SK-N-SH (cell line): ENCODE results near the gene COL23A1. TPM values are rescaled to one million over a fixed set of nuclear protein-coding genes. Genes with fewer than 3 reads are reported as not detected.

Experiments used
- CTCF ChIA-PET: fragments of 300-600, 350-600 bp; formaldehyde crosslinking; extraction: SDS; loops from one replicate; lab custom pipeline; 2021; lab: Yijun Ruan, JAX
- POLR2A ChIA-PET: fragments of 350-600 bp; sonication (Branson Sonifier 250); formaldehyde crosslinking; extraction: SDS; loops from one replicate; lab custom pipeline; 2020; ENCODE audit warnings: antibody characterized with exemption, inconsistent platforms; lab: Yijun Ruan, JAX
- DNase-seq: peaks from one replicate; pipeline ENCODE4 v3.0.0; 2012
- H2AFZ ChIP-seq: fragments of 200-600 bp; sonication (generic); 2 replicates; pipeline ENCODE4 v1.8.1; 2016; ENCODE audit warnings: antibody characterized with exemption, mild to moderate bottlenecking, low read depth
- H3F3A ChIP-seq: fragments of 200-600 bp; sonication (generic); replicated peaks from 2 replicates; pipeline ENCODE3; 2016; ENCODE audit warnings: antibody characterized with exemption, mild to moderate bottlenecking; ENCODE audit not compliant: insufficient read depth
- H3K27ac ChIP-seq, 2 experiments: fragments of 200-500 bp in 1 of 2; fragments of 200-600 bp in 1 of 2; sonication (Bioruptor generic) in 1 of 2; sonication (generic), shearing (Covaris generic) in 1 of 2; 2 replicates each; pipeline versions ENCODE4 v1.5.1 to v1.6.1; 2014 to 2016; ENCODE audit warnings: low read depth in 2 of 2, inconsistent platforms in 1 of 2, low read length in 1 of 2, mild to moderate bottlenecking in 1 of 2, mixed read lengths in 1 of 2
- H3K27me3 ChIP-seq: fragments of 200-600 bp; sonication (generic), shearing (Covaris generic); 2 replicates; pipeline ENCODE4 v1.6.1; 2016; ENCODE audit warnings: mixed run types; ENCODE audit not compliant: insufficient read depth
- H3K36me3 ChIP-seq, 2 experiments: fragments of 200-500 bp in 1 of 2; fragments of 200-600 bp in 1 of 2; sonication (Bioruptor generic) in 1 of 2; sonication (generic) in 1 of 2; replicated peaks in 1 of 2; 2 replicates each; pipeline versions ENCODE3 to v1.5.1; 2014 to 2016; ENCODE audit warnings: low read length in 1 of 2, mild to moderate bottlenecking in 1 of 2; ENCODE audit not compliant: insufficient read depth in 2 of 2, control insufficient read depth in 1 of 2
- H3K4me1 ChIP-seq, 2 experiments: fragments of 200-500 bp in 1 of 2; fragments of 200-600 bp in 1 of 2; sonication (Bioruptor generic) in 1 of 2; sonication (generic), shearing (Covaris generic) in 1 of 2; 2 replicates each; pipeline versions ENCODE4 v1.5.1 to v1.6.1; 2014 to 2016; ENCODE audit warnings: low read depth in 1 of 2, low read length in 1 of 2, mixed run types in 1 of 2; ENCODE audit not compliant: insufficient read depth in 2 of 2, control insufficient read depth in 1 of 2
- H3K4me2 ChIP-seq: fragments of 200-600 bp; sonication (generic), shearing (Covaris generic); 2 replicates; pipeline ENCODE4 v1.6.1; 2017; ENCODE audit warnings: mixed run types
- H3K4me3 ChIP-seq, 2 experiments: fragments of 200-500 bp in 1 of 2; fragments of 200-600 bp in 1 of 2; sonication (Bioruptor generic) in 1 of 2; sonication (generic), shearing (Covaris generic) in 1 of 2; 2 replicates each; pipeline versions ENCODE4 v1.5.1 to v1.8.1; 2014 to 2016; ENCODE audit warnings: low read depth in 2 of 2, inconsistent platforms in 1 of 2, low read length in 1 of 2, mild to moderate bottlenecking in 1 of 2, mixed read lengths in 1 of 2, moderate library complexity in 1 of 2
- H3K79me2 ChIP-seq: fragments of 200-600 bp; sonication (generic); 2 replicates; pipeline ENCODE4 v1.8.1; 2017; ENCODE audit warnings: mild to moderate bottlenecking; ENCODE audit not compliant: insufficient read depth
- H3K9ac ChIP-seq: fragments of 200-600 bp; sonication (generic); 2 replicates; pipeline ENCODE4 v1.6.1; 2017; ENCODE audit warnings: mixed run types
- H3K9me2 ChIP-seq: fragments of 200-600 bp; sonication (generic); 2 replicates; pipeline ENCODE4 v1.6.1; 2017; ENCODE audit warnings: mixed run types
- H3K9me3 ChIP-seq: fragments of 200-600 bp; sonication (generic); 2 replicates; pipeline ENCODE4 v1.6.1; 2017; ENCODE audit warnings: mixed run types, mild to moderate bottlenecking, moderate library complexity
- H4K20me1 ChIP-seq: fragments of 200-600 bp; sonication (generic); 2 replicates; pipeline ENCODE4 v1.6.1; 2017; ENCODE audit warnings: mild to moderate bottlenecking, mixed run types; ENCODE audit not compliant: insufficient read depth
- CHD2 ChIP-seq: fragments of 150-350 bp; IDR thresholded peaks from 2 replicates; pipeline ENCODE4 v1.6.1; 2018; ENCODE audit warnings: low read length; ENCODE audit not compliant: partially characterized antibody
- FOSL2 ChIP-seq: IDR thresholded peaks from 2 replicates; pipeline ENCODE4 v1.4.0; 2012; ENCODE audit warnings: low read depth, mild to moderate bottlenecking, moderate library complexity, borderline replicate concordance
- GATA2 ChIP-seq: sonication (generic); formaldehyde crosslinking; IDR thresholded peaks from 2 replicates; pipeline ENCODE4 v1.5.0; 2020; ENCODE audit warnings: mild to moderate bottlenecking, missing genetic modification reagents
- MEF2A ChIP-seq: IDR thresholded peaks from 2 replicates; pipeline ENCODE4 v1.4.0; 2012; ENCODE audit warnings: low read depth, borderline replicate concordance
- POLR2AphosphoS5 ChIP-seq: IDR thresholded peaks from 2 replicates; pipeline ENCODE4 v1.6.1; 2012; ENCODE audit warnings: low read depth, low read length
- RAD21 ChIP-seq: IDR thresholded peaks from 2 replicates; pipeline ENCODE4 v1.6.1; 2012; ENCODE audit warnings: mild to moderate bottlenecking, low read length
- REST ChIP-seq: IDR thresholded peaks from 2 replicates; pipeline ENCODE4 v1.6.1; 2012; ENCODE audit warnings: mild to moderate bottlenecking, low read depth, low read length, moderate library complexity
- TEAD4 ChIP-seq: IDR thresholded peaks from 2 replicates; pipeline ENCODE4 v1.4.0; 2012; ENCODE audit warnings: mild to moderate bottlenecking, borderline replicate concordance; ENCODE audit not compliant: insufficient read depth
- YY1 ChIP-seq: IDR thresholded peaks from 2 replicates; pipeline ENCODE4 v1.4.0; 2012; ENCODE audit warnings: low read depth, mild to moderate bottlenecking
- WGBS: methylation state at CpG from one replicate; pipeline ENCODE4 v1.1.6; 2017; ENCODE audit warnings: low lambda C conversion rate; 5-methylcytosine and 5-hydroxymethylcytosine counted together
- polyA plus RNA-seq, 3 experiments: library from polyadenylated mRNA; depleted of rRNA; stranded (reverse); fragments of >200 nt; gene quantifications; 2 replicates each; pipeline ENCODE4 v1.2.3, GENCODE V29; 2012
- TF ChIP-seq, protein P1 (sequence below): IDR thresholded peaks from 2 replicates; pipeline ENCODE4 v1.4.0; 2012; ENCODE audit warnings: low read depth

COL23A1 gene
- polyA plus RNA-seq, 1 of the 3 experiments (the other 2 are of a cell fraction), result 0.10 TPM

- H3K4me2 ChIP-seq, result no peak overlapping the region
- H3K4me1 ChIP-seq, result peaks cover 0 to 62% of the 10 kb centered on the region in 2 experiments; a peak in 1 of 4 replicates
- H3K9me3 ChIP-seq, result no peaks in the 10 kb centered on the region
- no peak overlapping the region for H2AFZ ChIP-seq
- ChIA-PET CTCF (interaction anchor here (1.4 to 1.7 kb wide), 2 partner anchors 10 to 19 kb away, joined by 3 to 5 read pairs; no protein-coding TSS in a partner anchor), POLR2A (no interaction called here)
- H3K27me3 ChIP-seq, result no peaks in the 10 kb centered on the region
- WGBS, result 59% methylated on average over 12 of the region's 12 CpGs
- no peaks in the 10 kb centered on the region for H3F3A ChIP-seq
- TF ChIP-seq, protein P1, sequence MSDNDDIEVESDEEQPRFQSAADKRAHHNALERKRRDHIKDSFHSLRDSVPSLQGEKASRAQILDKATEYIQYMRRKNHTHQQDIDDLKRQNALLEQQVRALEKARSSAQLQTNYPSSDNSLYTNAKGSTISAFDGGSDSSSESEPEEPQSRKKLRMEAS, result no peak
- TF ChIP-seq CHD2, result no peak
- TF ChIP-seq TEAD4, result no peak
- TF ChIP-seq MEF2A, result no peak
- TF ChIP-seq YY1, result no peak
- no peak for TF ChIP-seq RAD21
- TF ChIP-seq FOSL2, result no peak
- no peak for TF ChIP-seq REST
- no peaks in the 10 kb centered on the region for H3K9me2 ChIP-seq
- H3K4me3 ChIP-seq, result no peak overlapping the region
- DNase-seq, result peak; percentile 13
- no peaks in the 10 kb centered on the region for H3K36me3 ChIP-seq
- H3K9ac ChIP-seq, result no peak overlapping the region
- no peak overlapping the region; a peak in 1 of 4 replicates for H3K27ac ChIP-seq
- no peaks in the 10 kb centered on the region for H4K20me1 ChIP-seq
- H3K79me2 ChIP-seq, result no peaks in the 10 kb centered on the region
Measured at GRCh38 chr5:178425621-178426068, 164.5 kb downstream of the COL23A1 start.

GRCh38 chr5:178424810-178425177 is 165.4 kb downstream of the COL23A1 start:
- no peak overlapping the region for H3K4me2 ChIP-seq
- TF ChIP-seq POLR2AphosphoS5 (no peak), GATA2 (CRISPR knock-in tag) (0 out of 2 replicates have a peak, but pooled peaks have one; percentile 46)
- no peaks in the 10 kb centered on the region for H3K9me2 ChIP-seq
- no peak overlapping the region for H3K4me3 ChIP-seq
- no peaks in the 10 kb centered on the region for H3K36me3 ChIP-seq
- CTCF ChIA-PET, result interaction anchor here (1.5 to 1.7 kb wide), 2 partner anchors 9 to 10 kb away, joined by 4 to 5 read pairs; no protein-coding TSS in a partner anchor
- WGBS, result 44% methylated on average over 5 of the region's 10 CpGs
- no peaks in the 10 kb centered on the region for H3F3A ChIP-seq
- H2AFZ ChIP-seq, result no peak overlapping the region
- H4K20me1 ChIP-seq, result no peaks in the 10 kb centered on the region
- no peaks in the 10 kb centered on the region for H3K27me3 ChIP-seq
- no peaks in the 10 kb centered on the region for H3K9me3 ChIP-seq
- H3K79me2 ChIP-seq, result no peaks in the 10 kb centered on the region
- DNase-seq, result no peak
- H3K27ac ChIP-seq, result peak overlapping the region in 1 of 2 experiments; percentile 82; a peak in 2 of 4 replicates
- POLR2A ChIA-PET, result no interaction called here
- peaks cover 0 to 65% of the 10 kb centered on the region in 2 experiments; a peak in 1 of 4 replicates for H3K4me1 ChIP-seq
- H3K9ac ChIP-seq, result no peak overlapping the region
